ENCODE measurements around the gene TNFRSF12A. TPM values are rescaled to one million over a fixed set of nuclear protein-coding genes. Genes with fewer than 3 reads are reported as not detected.

The TNFRSF12A gene
- total and polyA plus RNA-seq, 11 donors, result 27.8 to 824 (median 97.1) TPM

DNA sequence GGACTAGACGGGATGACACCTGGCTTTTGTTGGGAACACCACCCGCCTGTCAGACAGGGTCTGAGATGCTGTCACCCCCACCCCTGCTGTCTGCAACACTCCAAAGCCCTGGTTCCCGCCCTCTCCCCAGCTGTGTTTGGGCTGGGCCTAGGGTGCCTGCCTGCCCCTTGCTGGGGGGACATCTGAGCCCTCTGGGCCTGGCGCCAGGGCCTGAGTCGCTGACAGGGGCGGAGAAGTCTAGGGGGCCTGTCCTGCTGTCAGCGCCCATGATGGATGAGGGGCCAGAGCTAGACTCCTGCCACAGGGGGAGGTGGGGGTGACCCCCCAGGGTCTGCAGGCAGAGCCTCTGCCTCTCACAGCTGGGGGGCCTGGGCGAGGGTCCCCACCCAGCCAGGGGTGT is 32.3 kb upstream of the TNFRSF12A start:
- intact Hi-C loops (cut with DNase I), result no loop called here
- no peak for TF ChIP-seq POLR2A (IDR thresholded peaks at IDR 0.05)
- TF ChIP-seq, protein P1, sequence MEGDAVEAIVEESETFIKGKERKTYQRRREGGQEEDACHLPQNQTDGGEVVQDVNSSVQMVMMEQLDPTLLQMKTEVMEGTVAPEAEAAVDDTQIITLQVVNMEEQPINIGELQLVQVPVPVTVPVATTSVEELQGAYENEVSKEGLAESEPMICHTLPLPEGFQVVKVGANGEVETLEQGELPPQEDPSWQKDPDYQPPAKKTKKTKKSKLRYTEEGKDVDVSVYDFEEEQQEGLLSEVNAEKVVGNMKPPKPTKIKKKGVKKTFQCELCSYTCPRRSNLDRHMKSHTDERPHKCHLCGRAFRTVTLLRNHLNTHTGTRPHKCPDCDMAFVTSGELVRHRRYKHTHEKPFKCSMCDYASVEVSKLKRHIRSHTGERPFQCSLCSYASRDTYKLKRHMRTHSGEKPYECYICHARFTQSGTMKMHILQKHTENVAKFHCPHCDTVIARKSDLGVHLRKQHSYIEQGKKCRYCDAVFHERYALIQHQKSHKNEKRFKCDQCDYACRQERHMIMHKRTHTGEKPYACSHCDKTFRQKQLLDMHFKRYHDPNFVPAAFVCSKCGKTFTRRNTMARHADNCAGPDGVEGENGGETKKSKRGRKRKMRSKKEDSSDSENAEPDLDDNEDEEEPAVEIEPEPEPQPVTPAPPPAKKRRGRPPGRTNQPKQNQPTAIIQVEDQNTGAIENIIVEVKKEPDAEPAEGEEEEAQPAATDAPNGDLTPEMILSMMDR (IDR thresholded peaks at IDR 0.05), result no peak
- WGBS, 4 donors, result 55 to 67% (median 61%) methylated on average over 2 to 8 of the region's 8 CpGs
- Histone ChIP-seq H3K9me3 (no peaks in the 10 kb centered on the region), H3K27me3 (peaks cover 0 to 17% (median 3%) of the 10 kb centered on the region in 9 donors), H3K36me3 (no peaks in the 10 kb centered on the region), H3K27ac (no peak overlapping the region), H3K4me1 (peaks cover 0 to 32% (median 15%) of the 10 kb centered on the region in 12 donors), H3K4me3 (no peak overlapping the region)
- ATAC-seq, result no peak
- no peak for DNase-seq

DNA sequence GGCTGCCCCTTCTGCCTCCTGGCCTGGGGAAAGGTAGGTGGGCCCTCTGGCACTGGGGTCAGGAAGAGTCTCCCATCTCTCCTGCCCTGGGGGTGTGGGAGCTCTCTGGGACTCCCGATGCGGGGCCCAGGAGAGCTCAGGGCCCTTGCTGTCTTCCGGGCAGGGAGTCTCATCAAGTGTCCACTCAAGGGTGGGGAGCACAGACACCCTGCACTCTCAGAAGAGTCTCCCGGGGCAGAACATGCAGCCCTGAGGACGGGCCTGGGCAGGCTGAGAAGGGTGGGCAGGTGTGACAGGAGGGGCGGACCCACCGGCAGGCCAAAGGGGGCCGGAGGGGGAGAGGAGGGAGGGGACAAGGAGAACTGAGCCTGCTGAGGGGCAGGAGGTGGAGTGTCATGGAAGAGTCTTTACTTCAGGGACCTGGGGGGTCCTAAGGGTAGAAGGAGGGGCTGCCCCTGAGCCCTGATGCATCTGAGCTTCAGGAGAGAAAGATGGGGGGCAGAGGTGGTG is 31.5 kb upstream of the TNFRSF12A start:
- intact Hi-C loops (cut with DNase I), result no loop called here
- H3K4me1 ChIP-seq, result peaks cover 0 to 27% (median 15%) of the 10 kb centered on the region in 12 donors
- peaks cover 0 to 17% (median 3%) of the 10 kb centered on the region in 9 donors for H3K27me3 ChIP-seq
- H3K4me3 ChIP-seq, result no peak overlapping the region
- H3K27ac ChIP-seq, result no peak overlapping the region
- H3K9me3 ChIP-seq, result no peaks in the 10 kb centered on the region
- TF ChIP-seq POLR2A (IDR thresholded peaks at IDR 0.05), result no peak
- TF ChIP-seq, protein P1 (IDR thresholded peaks at IDR 0.05), result no peak
- no peak for DNase-seq
- ATAC-seq, result no peak
- H3K36me3 ChIP-seq, result no peaks in the 10 kb centered on the region
- 66 to 69% (median 68%) methylated on average over 7 to 8 of the region's 8 CpGs for WGBS, 4 donors

DNA sequence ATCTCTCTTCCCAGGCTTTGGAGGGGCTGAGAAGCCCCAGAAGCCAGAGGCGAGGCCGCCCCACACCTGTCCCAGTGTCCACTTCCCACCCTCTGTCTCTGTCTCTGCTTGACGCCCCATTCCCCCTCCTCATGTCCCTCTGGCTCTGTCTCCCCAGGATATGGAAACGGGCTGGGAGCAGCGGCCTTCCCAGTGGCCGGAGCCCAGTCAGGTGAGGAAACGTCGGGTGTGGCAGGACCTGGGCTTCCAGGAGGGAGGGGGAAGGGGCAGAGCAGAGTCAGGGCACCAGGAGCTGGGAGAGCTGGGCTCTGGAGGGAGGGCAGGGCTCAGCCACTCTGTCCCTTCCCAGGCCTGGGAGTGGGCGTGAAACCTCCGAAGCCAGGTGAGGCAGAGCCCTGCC is 29.3 kb upstream of the TNFRSF12A start:
- no peaks in the 10 kb centered on the region for H3K9me3 ChIP-seq
- TF ChIP-seq POLR2A (IDR thresholded peaks at IDR 0.05), result no peak
- TF ChIP-seq, protein P1 (IDR thresholded peaks at IDR 0.05), result no peak
- H3K4me3 ChIP-seq, result no peak overlapping the region
- no peak for ATAC-seq
- H3K4me1 ChIP-seq, result peaks cover 0 to 6% (median 2%) of the 10 kb centered on the region in 12 donors
- no peak for DNase-seq
- 64 to 81% (median 77%) methylated on average over 8 to 10 of the region's 10 CpGs for WGBS, 4 donors
- H3K27ac ChIP-seq, result no peak overlapping the region
- no peaks in the 10 kb centered on the region for H3K36me3 ChIP-seq
- peaks cover 0 to 17% (median 3%) of the 10 kb centered on the region in 9 donors for H3K27me3 ChIP-seq
- intact Hi-C loops (cut with DNase I), result no loop called here

DNA sequence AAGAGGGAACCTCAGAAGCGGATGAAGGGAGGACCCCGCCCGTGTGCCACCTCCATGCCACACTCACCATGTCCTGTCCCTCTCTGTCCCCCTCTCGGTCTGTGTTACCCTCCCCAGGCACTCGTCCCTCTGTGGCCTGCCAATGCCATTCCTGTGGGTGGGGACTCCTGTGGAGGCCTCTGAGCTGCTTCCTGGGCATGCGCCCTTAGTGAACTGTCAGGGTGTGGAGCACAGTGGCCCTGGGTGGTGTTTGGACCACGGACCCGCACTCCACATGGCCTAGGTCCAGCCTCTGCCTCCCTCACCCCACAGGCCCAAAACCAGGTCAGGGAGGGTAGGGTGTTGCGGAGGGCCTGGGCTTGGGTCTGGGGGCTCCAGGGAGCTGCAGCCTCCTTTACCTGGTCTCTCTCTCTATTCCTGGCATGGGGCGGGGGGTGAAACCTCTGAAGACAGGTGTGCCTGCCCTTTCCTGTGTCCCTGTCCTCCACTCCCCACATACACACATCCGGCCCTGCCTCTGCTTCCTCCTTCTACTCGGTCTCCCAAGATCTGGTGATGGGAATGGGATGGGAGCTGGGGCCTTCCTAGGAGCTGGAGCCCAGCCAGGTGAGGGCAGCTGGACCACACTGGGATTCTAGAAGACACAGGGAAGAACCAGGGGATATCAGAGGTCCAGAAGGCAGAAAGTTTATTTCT is 28.5 kb upstream of the TNFRSF12A start:
- intact Hi-C loops (cut with DNase I), result no loop called here
- DNase-seq (no peak), ATAC-seq (no peak)
- TF ChIP-seq POLR2A (IDR thresholded peaks at IDR 0.05), result no peak
- TF ChIP-seq, protein P1 (IDR thresholded peaks at IDR 0.05), result no peak
- no peaks in the 10 kb centered on the region for H3K36me3 ChIP-seq
- no peak overlapping the region for H3K4me3 ChIP-seq
- H3K27me3 ChIP-seq, result peaks cover 0 to 17% (median 3%) of the 10 kb centered on the region in 9 donors
- no peak overlapping the region for H3K27ac ChIP-seq
- no peaks in the 10 kb centered on the region for H3K9me3 ChIP-seq
- 79 to 90% (median 89%) methylated on average over 11 to 12 of the region's 12 CpGs for WGBS, 4 donors
- H3K4me1 ChIP-seq, result no peaks in the 10 kb centered on the region
